HG03558 (cell line): ENCODE measurements around the gene SMARCAL1.
"Not testable (repeated sequence)": the region's sequence is repeated elsewhere in the genome, so short reads cannot be mapped to it uniquely, and the experiment has no call there.

Source experiments
- ATAC-seq: cut with Tn5 transposase; IDR thresholded peaks from one replicate; pipeline ENCODE4 v1.9.1; 2021; ENCODE audit warnings: moderate number of reproducible peaks; ENCODE audit not compliant: unreplicated experiment; ENCODE audit errors: extremely low read depth

SMARCAL1 gene

GRCh38 chr2:216412022-216412999 is at the start of gene SMARCAL1:
Gene SMARCAL1 (plus strand): TSS chr2:216412484. CDS start chr2:216414705, 2,221 bp downstream.
- ATAC-seq: peak; percentile 82

GRCh38 chr2:216362730-216363129 is 49.6 kb upstream of the SMARCAL1 start:
- ATAC-seq: no peak

DNA sequence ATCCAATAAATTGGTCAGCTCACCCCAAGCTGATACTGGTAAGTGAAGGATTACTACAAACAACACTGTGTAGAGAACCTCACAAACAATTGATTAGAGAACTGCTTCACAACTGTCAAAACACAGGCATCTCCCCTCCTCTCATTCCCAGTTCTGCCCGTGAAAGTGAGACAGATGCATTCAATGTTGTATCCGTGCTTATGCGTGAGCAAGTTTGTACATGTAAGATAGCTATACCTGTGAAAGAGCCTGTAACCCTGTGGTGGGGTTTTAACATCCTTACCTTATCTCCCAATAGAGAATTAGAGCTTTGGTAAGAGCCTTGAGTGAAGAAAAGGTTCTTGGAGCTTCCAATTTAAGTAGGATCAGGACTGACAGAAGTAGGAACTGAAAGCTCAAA is 49.1 kb upstream of the SMARCAL1 start:
- ATAC-seq: no peak

GRCh38 chr2:216365518-216365917 is 46.8 kb upstream of the SMARCAL1 start:
- ATAC-seq: no peak

DNA sequence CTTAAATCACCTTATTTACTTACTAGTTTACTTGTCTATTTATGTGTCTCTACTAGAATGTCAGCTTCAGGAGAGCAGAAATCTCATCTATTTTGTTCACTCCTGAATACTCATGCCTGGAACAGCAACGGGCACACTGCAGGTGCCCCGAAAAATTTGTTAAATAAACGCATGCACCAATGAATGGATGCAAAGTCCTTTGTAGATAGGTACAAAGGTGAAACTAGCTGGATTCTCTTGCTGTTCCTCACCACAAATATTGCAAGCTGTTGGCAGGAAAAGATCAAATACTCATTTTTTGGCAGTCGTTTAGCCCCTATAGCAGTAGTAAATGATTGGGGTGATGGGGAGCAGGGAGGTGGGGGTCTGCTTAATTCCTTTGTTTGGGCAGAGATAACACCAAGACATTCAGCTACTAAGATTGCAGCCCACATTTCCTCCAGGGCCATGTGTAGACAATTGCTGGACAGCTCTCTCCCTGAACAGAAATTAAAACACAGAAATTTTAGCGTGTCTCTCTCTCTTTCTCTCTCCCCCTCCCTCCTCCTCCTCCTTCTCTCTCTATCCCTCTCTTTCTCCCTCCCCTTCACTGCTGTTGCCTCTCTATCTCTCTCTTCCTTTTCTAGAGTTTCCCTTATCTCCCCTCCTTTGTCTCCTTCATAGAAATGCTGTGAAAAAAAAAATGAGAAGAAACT is 45.4 kb upstream of the SMARCAL1 start:
- ATAC-seq: no peak

DNA sequence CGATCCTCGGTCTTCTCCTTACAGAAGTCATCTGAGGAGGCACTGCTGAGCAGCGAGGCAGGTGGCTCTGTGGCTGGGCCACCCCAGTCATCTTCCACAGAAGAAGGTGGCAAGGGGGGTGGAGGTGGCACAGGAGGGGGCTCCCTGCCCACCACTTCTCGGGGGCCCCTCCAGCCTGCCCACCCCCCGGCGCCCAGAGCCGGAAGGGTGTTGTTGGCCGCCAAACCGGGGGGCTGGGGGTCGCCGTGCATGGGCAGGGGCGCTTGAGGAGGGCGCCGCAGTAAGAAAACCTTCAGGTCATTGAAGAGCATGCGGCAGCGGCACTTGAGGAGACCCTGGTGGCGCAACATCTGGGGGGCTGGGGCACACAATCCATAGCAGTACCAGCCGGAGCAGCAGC is 42.5 kb upstream of the SMARCAL1 start:
- no peak for ATAC-seq

DNA sequence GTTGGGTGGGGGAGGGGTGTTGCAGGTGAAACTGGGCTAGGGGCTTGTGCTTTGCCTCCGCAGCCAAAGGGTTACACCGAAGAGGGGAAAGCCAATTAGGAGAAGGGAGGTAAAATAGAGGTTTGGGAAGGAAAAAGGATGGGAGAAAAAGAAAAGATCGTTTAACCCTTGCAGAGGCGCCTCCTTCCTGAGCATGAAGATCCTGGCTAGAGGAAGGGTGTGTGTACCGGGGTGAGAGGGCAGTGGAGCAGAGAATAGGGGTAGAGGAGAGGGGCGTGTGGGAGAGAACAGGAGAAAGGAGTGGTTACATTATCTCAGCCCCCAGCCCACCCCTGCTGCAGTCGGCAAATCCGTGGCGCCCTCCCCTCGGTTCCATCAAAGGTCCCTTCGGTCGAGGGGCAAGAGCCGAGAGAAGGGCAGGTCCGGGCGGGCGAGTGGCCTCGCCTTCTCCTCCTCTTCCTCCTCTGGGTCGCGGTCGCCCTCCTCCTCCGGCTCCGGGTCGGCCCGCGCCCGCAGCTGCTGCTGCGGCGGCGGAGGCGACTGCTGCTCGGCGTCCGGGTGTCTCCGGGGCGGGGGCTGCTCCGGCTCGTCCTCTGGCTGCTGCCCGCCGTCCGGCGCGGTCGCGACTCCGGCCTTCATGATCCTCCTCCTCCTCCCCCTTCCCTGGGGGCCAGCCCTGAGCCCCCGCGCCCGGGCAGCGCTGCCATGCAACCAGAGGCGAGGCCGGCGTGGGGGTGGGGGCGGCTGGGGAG is 41.1 kb upstream of the SMARCAL1 start:
- no peak for ATAC-seq

DNA sequence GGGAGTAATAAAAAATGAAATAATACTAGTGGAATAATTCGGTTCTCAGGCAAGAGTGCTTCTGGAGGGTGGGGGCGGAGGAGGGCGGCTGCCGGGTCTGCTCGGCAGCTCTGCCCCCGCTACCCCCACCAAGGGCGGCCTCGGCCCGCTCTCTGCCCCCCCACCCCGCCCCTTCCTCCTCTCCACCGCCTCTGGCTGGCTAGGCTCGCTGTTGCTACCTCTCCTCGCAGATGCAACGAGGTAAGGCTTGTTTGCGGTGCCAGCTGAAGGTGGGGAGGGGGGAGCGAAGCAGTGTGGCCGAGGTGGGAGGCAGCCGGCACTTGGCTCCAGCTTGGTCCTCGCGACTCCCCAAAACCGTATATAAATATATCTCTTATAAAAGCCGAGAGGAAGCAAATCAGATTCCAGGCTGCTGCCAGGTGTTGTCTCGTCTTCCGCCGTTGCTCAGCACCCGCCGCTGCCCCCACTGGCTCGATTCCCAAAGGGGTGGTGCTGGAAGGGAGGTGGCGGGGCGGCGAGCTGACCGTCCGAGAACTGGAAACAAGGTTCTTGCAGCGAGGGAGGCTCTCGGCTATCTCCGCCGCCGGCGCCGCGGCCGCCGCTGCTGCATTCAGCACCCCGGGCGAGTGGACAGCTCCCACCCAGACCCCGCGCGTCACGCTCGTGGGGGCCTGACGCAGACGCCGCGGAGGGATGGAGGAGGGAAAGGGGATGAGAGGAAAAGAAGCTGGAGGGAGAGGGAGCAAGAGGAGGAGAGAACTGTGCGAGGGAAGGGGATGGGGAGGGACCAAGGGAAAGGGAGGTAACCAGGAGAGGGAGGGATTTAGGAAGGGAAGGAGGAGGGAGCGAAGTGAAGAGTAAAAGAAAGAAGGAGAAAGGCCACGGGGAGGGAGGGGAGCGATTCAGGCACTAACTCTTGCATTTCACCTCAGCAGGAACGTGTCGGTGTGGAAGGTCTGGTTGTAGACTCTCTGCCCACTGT is 40.3 kb upstream of the SMARCAL1 start, which contains the start of gene MARCHF4:
Gene MARCHF4, minus strand, starts transcription at position 763 of the 982 bp plus-strand sequence. CDS start 2,223 bp downstream, outside the sequence.
- ATAC-seq: no peak

GRCh38 chr2:216372761-216373291 is 39.5 kb upstream of the SMARCAL1 start:
- no peak for ATAC-seq

DNA sequence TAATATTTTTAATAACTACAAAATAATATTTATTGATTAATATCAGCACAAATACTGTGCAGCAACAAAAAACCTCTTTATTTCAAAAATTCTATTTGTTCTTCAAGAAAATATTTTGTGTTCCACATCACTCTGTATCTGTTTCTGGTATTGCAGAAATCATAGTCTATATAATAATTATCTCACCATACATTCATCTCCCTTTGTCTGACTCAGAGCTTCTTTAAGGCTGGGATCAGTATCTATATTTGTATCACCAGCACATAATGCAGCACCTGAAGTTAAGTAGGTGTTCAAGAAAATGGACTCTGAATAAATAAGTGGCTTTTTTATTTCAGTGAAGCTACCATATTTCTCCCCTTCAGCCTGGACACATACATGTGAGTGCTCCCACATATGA is 38.4 kb upstream of the SMARCAL1 start:
- no peak for ATAC-seq

GRCh38 chr2:216375286-216375685 is 37.0 kb upstream of the SMARCAL1 start:
- ATAC-seq: no peak

GRCh38 chr2:216379977-216380376 is 32.3 kb upstream of the SMARCAL1 start:
- no peak for ATAC-seq

DNA sequence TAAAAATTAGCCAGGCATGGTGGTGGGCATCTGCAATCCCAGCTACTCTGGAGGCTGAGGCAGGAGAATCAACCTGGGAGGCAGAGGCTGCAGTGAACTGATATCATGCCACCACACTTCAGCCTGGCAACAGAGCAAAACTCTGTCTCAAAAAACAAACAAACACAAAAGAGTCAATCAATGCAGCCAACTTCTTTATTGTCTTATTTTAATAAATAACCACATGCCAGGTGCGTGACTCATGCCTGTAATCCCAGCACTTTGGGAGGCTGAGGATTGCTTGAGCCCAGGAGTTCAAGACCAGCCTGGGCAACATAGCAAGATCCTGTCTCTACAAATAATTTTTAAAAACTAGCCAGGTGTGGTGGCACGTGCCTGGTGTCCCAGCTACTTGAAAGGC is 27.9 kb upstream of the SMARCAL1 start:
- not testable (repeated sequence) for ATAC-seq

GRCh38 chr2:216385478-216385877 is 26.8 kb upstream of the SMARCAL1 start:
- no peak for ATAC-seq

DNA sequence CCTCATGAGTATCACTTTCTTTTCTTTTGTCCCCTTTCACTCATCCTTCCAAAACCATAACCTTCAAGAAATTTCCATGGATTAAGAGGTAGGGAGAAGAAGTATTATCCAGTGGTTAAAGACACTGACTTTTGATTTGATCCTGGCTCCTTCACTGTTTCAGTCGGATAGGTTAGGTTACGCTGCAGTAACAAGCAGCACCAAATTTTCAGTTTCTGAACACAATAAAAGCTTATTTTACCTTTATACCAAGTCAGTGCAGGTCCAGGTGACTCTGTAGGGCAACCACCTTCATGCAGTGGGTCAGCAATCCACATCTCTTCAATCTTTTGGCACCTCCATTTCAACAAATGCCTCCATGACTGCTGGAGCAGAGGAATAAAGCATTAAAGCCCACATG is 25.0 kb upstream of the SMARCAL1 start:
- ATAC-seq: no peak

- no peak for ATAC-seq
These were observed 24.0 kb upstream of the SMARCAL1 start for GRCh38 chr2:216388046-216388884.

- no peak for ATAC-seq
These were observed 22.7 kb upstream of the SMARCAL1 start for GRCh38 chr2:216389570-216389969.

GRCh38 chr2:216391401-216391800 is 20.9 kb upstream of the SMARCAL1 start:
- no peak for ATAC-seq
